GM10248 (cell line): Measurements from ENCODE around the gene FLOT1.

Source experiments
- CTCF ChIA-PET: fragments of 300-600 bp; sonication (Branson Sonifier 250); formaldehyde crosslinking; extraction: SDS; loops from one replicate; lab custom pipeline; 2021; ENCODE audit warnings: antibody characterized with exemption; lab: Yijun Ruan, JAX
- POLR2A ChIA-PET: fragments of 350-650 bp; sonication (Branson Sonifier 250); formaldehyde crosslinking; extraction: SDS; loops from one replicate; lab custom pipeline; 2020; ENCODE audit warnings: antibody characterized with exemption; lab: Yijun Ruan, JAX
- DNase-seq: peaks from one replicate; pipeline ENCODE4 v3.0.0; 2012; ENCODE audit errors: extremely low spot score
- CTCF ChIP-seq: IDR thresholded peaks from 2 replicates; pipeline ENCODE4 v1.5.1; 2012; ENCODE audit warnings: mild to moderate bottlenecking, low read depth; ENCODE audit errors: extremely low read depth, missing control alignments, control extremely low read depth

FLOT1 gene

GRCh38 chr6:30748851-30749540 lies 6.5 kb upstream of the FLOT1 start:
- ChIA-PET CTCF (interaction anchor here (1.0 to 2.0 kb wide), 4 partner anchors 10 to 330 kb away, joined by 3 to 6 read pairs (median 4); no protein-coding TSS in a partner anchor), POLR2A (interaction anchor here (1.0 kb wide), 1 partner anchor 8 kb away, joined by 7 read pairs; no protein-coding TSS in a partner anchor)
- TF ChIP-seq CTCF: no peak
- DNase-seq: no peak

GRCh38 chr6:30747902-30748769 lies 5.6 kb upstream of the FLOT1 start:
- no peak for DNase-seq
- TF ChIP-seq CTCF: no peak
- ChIA-PET POLR2A (interaction anchor here (1.0 kb wide), 1 partner anchor 9 kb away, joined by 7 read pairs; no protein-coding TSS in a partner anchor), CTCF (interaction anchor here (1.3 to 2.0 kb wide), 3 partner anchors 18 to 158 kb away, joined by 3 to 9 read pairs (median 6); no protein-coding TSS in a partner anchor)

- CTCF ChIA-PET: interaction anchor here (1.3 to 2.3 kb wide), 4 partner anchors 10 to 158 kb away, joined by 3 to 9 read pairs (median 6); no protein-coding TSS in a partner anchor
- POLR2A ChIA-PET: no interaction called here
- TF ChIP-seq CTCF: no peak
- no peak for DNase-seq
Observed at GRCh38 chr6:30747300-30747687, 4.8 kb upstream of the FLOT1 start.

- peak; percentile 66 for TF ChIP-seq CTCF
- CTCF ChIA-PET: interaction anchor here (0.6 to 2.1 kb wide), 11 partner anchors 8 to 343 kb away, joined by 3 to 8 read pairs (median 4); no protein-coding TSS in a partner anchor
- DNase-seq: peak; percentile 78
- POLR2A ChIA-PET: interaction anchor here (0.6 to 1.0 kb wide), 9 partner anchors 8 to 138 kb away, joined by 3 to 7 read pairs (median 3); no protein-coding TSS in a partner anchor
Observed at GRCh38 chr6:30744054-30744805, 1.7 kb upstream of the FLOT1 start, which contains the start of gene IER3. IER3 (minus strand) TSS chr6:30744547; CDS start chr6:30744518, 29 bp downstream.

- TF ChIP-seq CTCF: no peak
- ChIA-PET POLR2A (interaction anchor here (0.6 kb wide), 1 partner anchor 95 kb away, joined by 4 read pairs; no protein-coding TSS in a partner anchor), CTCF (interaction anchor here (1.0 to 2.1 kb wide), 4 partner anchors 11 to 84 kb away, joined by 3 to 8 read pairs (median 4); no protein-coding TSS in a partner anchor)
- DNase-seq: no peak
Observed at GRCh38 chr6:30743099-30744053, 889 bp upstream of the FLOT1 start.
